ENCODE measurements around the gene NBDY. TPM values are rescaled to one million over a fixed set of nuclear protein-coding genes. Genes with fewer than 3 reads are reported as not detected.

The NBDY gene
- total and polyA plus RNA-seq, 7 donors, result 5.2 to 15.6 (median 6.7) TPM

DNA sequence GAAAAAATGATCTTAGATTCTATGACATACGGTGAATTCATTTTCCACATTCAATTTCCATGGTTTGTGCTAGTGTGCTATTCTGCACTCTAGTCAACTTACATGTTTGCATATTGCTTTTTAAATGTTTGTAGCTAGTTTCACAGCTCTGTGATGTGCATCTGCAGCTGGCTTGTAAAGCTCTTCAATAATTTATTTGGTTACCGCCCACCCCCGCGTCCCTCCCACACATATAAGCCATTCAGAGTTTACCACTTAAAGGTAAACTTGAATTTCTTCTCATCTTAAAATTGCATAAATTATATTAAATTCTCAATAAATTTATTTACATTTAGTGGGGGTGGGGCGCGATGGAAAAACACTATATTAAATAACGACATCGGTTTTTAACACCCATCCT is 291 bp upstream of the NBDY start:
- peaks cover 0 to 60% (median 0%) of the 10 kb centered on the region in 3 donors for H3K27me3 ChIP-seq (ENCODE audit: insufficient read depth in 3 of 3, low read length in 2 of 3)
- WGBS, 3 donors, result 1 to 15% (median 2%) methylated on average over 8 of the region's 8 CpGs
- ATAC-seq, result peak in 2 of 4 donors; percentile 10 to 17
- no peaks in the 10 kb centered on the region for H3K36me3 ChIP-seq (ENCODE audit: insufficient read depth in 1 of 2, low read depth in 1 of 2)
- intact Hi-C loops (cut with DNase I), result loop anchor here in 1 of 2 donors (5.0 kb wide), 1 partner anchor 446 kb away; no protein-coding TSS in a partner anchor
- peak overlapping the region; percentile 67 for H3K4me3 ChIP-seq
- TF ChIP-seq, protein P1, sequence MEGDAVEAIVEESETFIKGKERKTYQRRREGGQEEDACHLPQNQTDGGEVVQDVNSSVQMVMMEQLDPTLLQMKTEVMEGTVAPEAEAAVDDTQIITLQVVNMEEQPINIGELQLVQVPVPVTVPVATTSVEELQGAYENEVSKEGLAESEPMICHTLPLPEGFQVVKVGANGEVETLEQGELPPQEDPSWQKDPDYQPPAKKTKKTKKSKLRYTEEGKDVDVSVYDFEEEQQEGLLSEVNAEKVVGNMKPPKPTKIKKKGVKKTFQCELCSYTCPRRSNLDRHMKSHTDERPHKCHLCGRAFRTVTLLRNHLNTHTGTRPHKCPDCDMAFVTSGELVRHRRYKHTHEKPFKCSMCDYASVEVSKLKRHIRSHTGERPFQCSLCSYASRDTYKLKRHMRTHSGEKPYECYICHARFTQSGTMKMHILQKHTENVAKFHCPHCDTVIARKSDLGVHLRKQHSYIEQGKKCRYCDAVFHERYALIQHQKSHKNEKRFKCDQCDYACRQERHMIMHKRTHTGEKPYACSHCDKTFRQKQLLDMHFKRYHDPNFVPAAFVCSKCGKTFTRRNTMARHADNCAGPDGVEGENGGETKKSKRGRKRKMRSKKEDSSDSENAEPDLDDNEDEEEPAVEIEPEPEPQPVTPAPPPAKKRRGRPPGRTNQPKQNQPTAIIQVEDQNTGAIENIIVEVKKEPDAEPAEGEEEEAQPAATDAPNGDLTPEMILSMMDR (IDR thresholded peaks at IDR 0.05), result no peak
- H3K9me3 ChIP-seq, result no peaks in the 10 kb centered on the region
- DNase-seq, result no peak
- H3K27ac ChIP-seq, result no peak overlapping the region
- H3K4me1 ChIP-seq, result no peaks in the 10 kb centered on the region

DNA sequence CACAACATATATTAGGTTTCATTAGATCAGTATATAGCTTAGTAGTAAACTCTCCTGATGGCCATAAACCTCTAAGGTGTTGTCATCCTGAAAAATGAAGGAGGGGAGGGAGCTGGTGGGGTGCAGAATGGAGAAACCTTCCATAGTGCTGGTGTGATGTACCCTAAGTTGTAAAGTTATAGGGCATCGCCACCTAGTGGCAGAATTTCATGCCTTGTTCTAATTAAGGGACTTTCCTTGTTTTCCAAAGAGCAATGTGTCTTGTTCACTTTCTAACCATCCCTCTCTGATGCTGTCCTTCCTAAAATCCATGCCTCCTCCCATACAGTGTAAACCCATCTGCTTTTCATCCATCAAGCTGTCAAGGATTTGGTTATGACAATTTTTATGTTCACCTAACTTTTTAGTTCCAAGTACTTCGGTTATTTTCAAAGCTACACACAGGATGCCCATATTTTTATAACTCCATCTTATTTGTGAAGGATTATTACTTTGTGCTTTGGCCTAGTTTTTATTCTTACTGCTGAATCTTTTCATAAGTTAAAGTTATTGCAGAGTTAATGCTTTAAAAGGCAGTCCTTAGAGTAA is 4.5 kb downstream of the NBDY start:
- H3K4me3 ChIP-seq, result no peak overlapping the region
- no peaks in the 10 kb centered on the region for H3K36me3 ChIP-seq (ENCODE audit: insufficient read depth in 1 of 2, low read depth in 1 of 2)
- ATAC-seq (peak in 3 of 4 donors; percentile 38 to 60 (median 39)), DNase-seq (no peak)
- H3K9me3 ChIP-seq, result no peaks in the 10 kb centered on the region
- no peaks in the 10 kb centered on the region for H3K4me1 ChIP-seq
- TF ChIP-seq, protein P1 (IDR thresholded peaks at IDR 0.05), result peak; percentile 68
- intact Hi-C loops (cut with DNase I), result no loop called here
- H3K27ac ChIP-seq, result no peak overlapping the region
- WGBS, 3 donors, result 41 to 56% (median 54%) methylated on average over 2 of the region's 2 CpGs
- H3K27me3 ChIP-seq (ENCODE audit: insufficient read depth in 3 of 3, low read length in 2 of 3), result peaks cover 0 to 37% (median 0%) of the 10 kb centered on the region in 3 donors

DNA sequence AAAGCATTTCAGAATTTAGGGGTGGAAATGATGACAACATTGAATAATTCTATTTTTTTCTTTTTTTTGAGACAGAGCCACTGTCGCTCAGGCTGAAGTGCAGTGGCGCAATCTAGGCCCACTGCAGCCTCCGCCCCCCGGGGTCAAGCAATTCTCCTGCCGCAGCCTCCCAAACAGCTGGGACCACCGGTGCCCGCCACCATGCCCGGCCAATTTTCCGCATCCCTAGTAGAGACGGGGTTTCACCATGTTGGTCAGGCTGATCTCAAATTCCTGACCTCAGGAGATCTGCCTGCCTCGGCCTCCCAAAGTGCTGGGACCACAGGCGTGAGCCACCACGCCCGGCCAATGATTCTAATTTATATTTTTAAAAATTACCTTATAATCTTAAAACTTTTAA is 7.2 kb downstream of the NBDY start:
- H3K9me3 ChIP-seq, result no peaks in the 10 kb centered on the region
- intact Hi-C loops (cut with DNase I), result no loop called here

DNA sequence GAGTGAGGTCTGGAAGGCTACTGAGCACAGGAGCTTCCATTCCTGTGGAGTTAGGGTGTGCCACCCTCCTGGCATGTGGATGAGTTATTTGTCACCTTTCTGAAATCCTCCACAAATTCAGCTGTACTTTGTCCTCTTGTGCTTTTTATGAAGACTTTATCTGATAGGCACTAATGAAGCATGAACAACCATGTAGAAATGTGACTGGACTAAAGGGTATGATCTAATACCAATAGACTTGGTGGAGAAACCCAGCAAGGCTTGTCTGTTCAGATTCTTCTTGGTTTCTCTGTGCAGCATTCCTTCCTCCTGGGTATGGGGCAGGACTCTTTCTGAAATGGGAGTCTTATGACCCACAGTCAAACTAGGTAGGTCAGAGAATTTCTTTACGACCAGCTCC is 9.6 kb downstream of the NBDY start:
- H3K36me3 ChIP-seq (ENCODE audit: insufficient read depth in 1 of 2, low read depth in 1 of 2), result no peaks in the 10 kb centered on the region
- H3K4me1 ChIP-seq, result no peaks in the 10 kb centered on the region
- intact Hi-C loops (cut with DNase I), result no loop called here
- ATAC-seq, result no peak
- no peak for DNase-seq
- no peak overlapping the region for H3K27ac ChIP-seq
- TF ChIP-seq, protein P1 (IDR thresholded peaks at IDR 0.05), result no peak
- 9 to 43% (median 23%) methylated on average over 1 of the region's 1 CpG for WGBS, 3 donors
- H3K4me3 ChIP-seq, result no peak overlapping the region
- peaks cover 11% of the 10 kb centered on the region for H3K9me3 ChIP-seq
- peaks cover 0 to 12% (median 0%) of the 10 kb centered on the region in 3 donors for H3K27me3 ChIP-seq (ENCODE audit: insufficient read depth in 3 of 3, low read length in 2 of 3)

More for the DNA sequence above, 7.2 kb downstream of the NBDY start:
- TF ChIP-seq, protein P1 (IDR thresholded peaks at IDR 0.05), result no peak
- 90 to 97% (median 96%) methylated on average over 14 of the region's 14 CpGs for WGBS, 3 donors
- ATAC-seq, result no peak
- H3K27ac ChIP-seq, result no peak overlapping the region
- H3K4me1 ChIP-seq, result no peaks in the 10 kb centered on the region
- DNase-seq, result no peak
- H3K36me3 ChIP-seq (ENCODE audit: insufficient read depth in 1 of 2, low read depth in 1 of 2), result no peaks in the 10 kb centered on the region
- H3K27me3 ChIP-seq (ENCODE audit: insufficient read depth in 3 of 3, low read length in 2 of 3), result peaks cover 0 to 22% (median 0%) of the 10 kb centered on the region in 3 donors
- H3K4me3 ChIP-seq, result no peak overlapping the region

DNA sequence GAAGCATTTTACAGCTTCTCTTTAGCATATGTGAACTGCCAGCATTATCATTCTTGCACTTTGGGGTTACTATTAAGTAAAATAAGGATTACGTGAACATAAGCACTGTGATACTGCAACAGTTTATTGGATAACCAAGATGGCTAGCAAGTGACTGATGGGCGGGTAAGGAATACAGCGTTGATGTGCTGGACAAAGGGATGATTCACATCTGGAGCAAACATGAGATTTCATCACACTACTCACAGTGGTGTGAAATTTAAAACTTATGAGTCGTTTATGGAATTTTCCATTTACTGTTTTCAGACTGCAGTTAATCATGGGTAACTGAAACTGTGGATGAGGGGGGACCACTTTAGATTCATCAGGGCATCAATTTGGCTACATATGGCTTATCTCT is 16.0 kb downstream of the NBDY start:
- no peak overlapping the region for H3K4me3 ChIP-seq
- H3K27me3 ChIP-seq (ENCODE audit: insufficient read depth in 3 of 3, low read length in 2 of 3), result peaks cover 0 to 40% (median 0%) of the 10 kb centered on the region in 3 donors
- H3K9me3 ChIP-seq, result peaks cover 11% of the 10 kb centered on the region
- 46 to 69% (median 50%) methylated on average over 4 of the region's 4 CpGs for WGBS, 3 donors
- no peaks in the 10 kb centered on the region for H3K4me1 ChIP-seq
- no peak overlapping the region for H3K27ac ChIP-seq
- ATAC-seq, result peak in 2 of 4 donors; percentile 47 to 49
- intact Hi-C loops (cut with DNase I), result no loop called here
- no peaks in the 10 kb centered on the region for H3K36me3 ChIP-seq (ENCODE audit: insufficient read depth in 1 of 2, low read depth in 1 of 2)
- DNase-seq, result no peak
- TF ChIP-seq, protein P1 (IDR thresholded peaks at IDR 0.05), result no peak
